ENCODE results near the gene PPM1M.

- TF ChIP-seq EZH2phosphoT487 (IDR thresholded peaks at IDR 0.05; ENCODE audit: insufficient read depth, low read depth): no peak
- no peak for TF ChIP-seq EZH2 (IDR thresholded peaks at IDR 0.05; ENCODE audit: insufficient read depth, poor library complexity, severe bottlenecking)
These were observed 8.4 kb upstream of the PPM1M start for GRCh38 chr3:52237006-52237656.
